K562 (cell line): ENCODE measurements around the gene PDE4D. TPM values are rescaled to one million over a fixed set of nuclear protein-coding genes. Genes with fewer than 3 reads are reported as not detected.

ENCODE experiments used
- ATAC-seq: fragments of 200-7000 bp; cut with Tn5 transposase; 3 replicates; pipeline ENCODE4 v1.9.1; 2020; ENCODE audit warnings: moderate library complexity
- BruUV-seq: library from RNA; stranded (reverse); fragments of 400-500 nt; replicated peaks from 2 replicates; lab custom pipeline; 2021; lab: Mats Ljungman, UMichigan
- CTCF ChIA-PET: fragments of 300-600 bp; formaldehyde crosslinking; extraction: SDS; loops from one replicate; lab custom pipeline; 2021; ENCODE audit warnings: low intra/inter-chr PET ratio; lab: Yijun Ruan, JAX
- POLR2A ChIA-PET: fragments of 300-600, 350-650 bp; sonication (Branson Sonifier 250); formaldehyde crosslinking; extraction: SDS; loops from one replicate; lab custom pipeline; 2021; ENCODE audit warnings: antibody characterized with exemption, inconsistent platforms; lab: Yijun Ruan, JAX
- DNase-seq, 4 experiments: peaks; one replicate each; pipeline versions ENCODE4 v3.0.0 to v3.0.0-alpha.2; 2011 to 2018; ENCODE audit warnings: low spot score in 3 of 4, mixed read lengths in 3 of 4; ENCODE audit errors: extremely low read depth in 1 of 4
- FAIRE-seq: peaks from 2 replicates; lab custom pipeline; 2011; peaks lifted over from hg19 to GRCh38; lab: Jason Lieb, UNC
- H2AFZ ChIP-seq: 2 replicates; pipeline ENCODE4 v1.6.0; 2011; ENCODE audit warnings: low read depth, low read length, control low read depth, inconsistent platforms
- H3K27ac ChIP-seq: fragments of 200-600 bp; 3 replicates; pipeline ENCODE4 v1.8.0; 2011; ENCODE audit warnings: low read depth, mild to moderate bottlenecking, control low read depth, inconsistent platforms, low read length, moderate library complexity, mixed read lengths; ENCODE audit errors: extremely low read depth
- H3K27me3 ChIP-seq, 2 experiments: fragments of 300-600 bp in 1 of 2; 2 replicates in 1 of 2; 3 replicates in 1 of 2; pipeline versions ENCODE4 v1.6.0 to v1.8.0; 2011; ENCODE audit warnings: inconsistent platforms in 2 of 2, low read length in 2 of 2, mild to moderate bottlenecking in 1 of 2, mixed read lengths in 1 of 2, moderate library complexity in 1 of 2; ENCODE audit not compliant: control insufficient read depth in 2 of 2, insufficient read depth in 2 of 2
- H3K36me3 ChIP-seq: fragments of 300-600 bp; 3 replicates; pipeline ENCODE4 v1.8.0; 2011; ENCODE audit warnings: mild to moderate bottlenecking, low read length, inconsistent platforms; ENCODE audit not compliant: control insufficient read depth, insufficient read depth
- H3K4me1 ChIP-seq, 2 experiments: fragments of 200-600 bp in 1 of 2; replicated peaks in 1 of 2; 2 replicates in 1 of 2; 3 replicates in 1 of 2; pipeline versions ENCODE4 v1.5.1 to v1.8.0; 2011; ENCODE audit warnings: inconsistent platforms in 2 of 2, low read length in 2 of 2, mild to moderate bottlenecking in 1 of 2, mixed read lengths in 1 of 2, moderate library complexity in 1 of 2; ENCODE audit not compliant: control insufficient read depth in 2 of 2, insufficient read depth in 2 of 2
- H3K4me2 ChIP-seq: 2 replicates; pipeline ENCODE4 v1.6.1; 2011; ENCODE audit warnings: low read length, control low read depth, inconsistent platforms, mixed read lengths; ENCODE audit not compliant: insufficient read depth
- H3K4me3 ChIP-seq: fragments of 200-600 bp; sonication (generic), shearing (Covaris generic); 2 replicates; pipeline ENCODE4 v1.5.1; 2016; ENCODE audit warnings: control low read depth, inconsistent platforms
- H3K79me2 ChIP-seq: fragments of 200-600 bp; 3 replicates; pipeline ENCODE4 v1.8.0; 2011; ENCODE audit warnings: low read length, inconsistent platforms; ENCODE audit not compliant: control insufficient read depth, insufficient read depth
- H3K9ac ChIP-seq, 2 experiments: 2 replicates each; pipeline versions ENCODE4 v1.6.0 to v1.6.1; 2011; ENCODE audit warnings: low read depth in 2 of 2, low read length in 2 of 2, control low read depth in 1 of 2, inconsistent platforms in 1 of 2, mild to moderate bottlenecking in 1 of 2, mixed read lengths in 1 of 2; ENCODE audit not compliant: insufficient read depth in 1 of 2
- H3K9me1 ChIP-seq: one replicate; pipeline ENCODE4 v1.6.0; 2011; ENCODE audit warnings: inconsistent platforms, mild to moderate bottlenecking, low read length, moderate library complexity; ENCODE audit not compliant: control insufficient read depth, insufficient read depth
- H3K9me3 ChIP-seq: replicated peaks from 2 replicates; pipeline ENCODE4 v1.5.1; 2011; ENCODE audit warnings: low read depth, low read length, inconsistent platforms; ENCODE audit not compliant: control insufficient read depth, insufficient read depth
- H4K20me1 ChIP-seq: replicated peaks from 2 replicates; pipeline ENCODE4 v1.6.1; 2011; ENCODE audit warnings: low read length, inconsistent platforms, mixed read lengths; ENCODE audit not compliant: control insufficient read depth, insufficient read depth
- ARID2 ChIP-seq: fragments of 450-650 bp; IDR thresholded peaks from 2 replicates; pipeline ENCODE4 v1.6.1; 2017; ENCODE audit warnings: antibody characterized with exemption, mild to moderate bottlenecking
- HES1 ChIP-seq: fragments of 450-650 bp; IDR thresholded peaks from 2 replicates; pipeline ENCODE4 v1.6.1; 2016; ENCODE audit warnings: low read depth, mild to moderate bottlenecking, moderate library complexity
- ID3 ChIP-seq, 2 experiments: fragments of 250-450 bp in 1 of 2; fragments of 450-650 bp in 1 of 2; sonication (Bioruptor Pico) in 1 of 2; IDR thresholded peaks; 2 replicates each; pipeline versions ENCODE4 v1.6.1 to v1.8.0; 2016 to 2021; ENCODE audit warnings: mild to moderate bottlenecking in 2 of 2, moderate library complexity in 2 of 2, missing compliant biosample characterization in 1 of 2, missing genetic modification characterization in 1 of 2
- KDM2B ChIP-seq: fragments of 250-450 bp; sonication (Bioruptor Pico); IDR thresholded peaks from 2 replicates; pipeline ENCODE4 v1.8.0; 2021; ENCODE audit warnings: mild to moderate bottlenecking, moderate library complexity
- LCOR ChIP-seq: sonication (generic); formaldehyde crosslinking; IDR thresholded peaks from 2 replicates; pipeline ENCODE4 v1.8.0; 2022; ENCODE audit warnings: mild to moderate bottlenecking, missing genetic modification reagents
- MITF ChIP-seq: IDR thresholded peaks from 2 replicates; pipeline ENCODE4 v1.6.1; 2014; ENCODE audit warnings: antibody characterized with exemption
- RBM17 ChIP-seq: fragments of 200-400 bp; formaldehyde crosslinking; IDR thresholded peaks from 2 replicates; pipeline ENCODE4 v1.6.1; 2017; ENCODE audit warnings: low read depth, mild to moderate bottlenecking, low read length, borderline replicate concordance
- RFX7 ChIP-seq: fragments of 250-450 bp; sonication (Bioruptor Pico); IDR thresholded peaks from 2 replicates; pipeline ENCODE4 v1.5.1; 2021; ENCODE audit warnings: mild to moderate bottlenecking
- SOX6 ChIP-seq: fragments of 450-650 bp; IDR thresholded peaks from 2 replicates; pipeline ENCODE4 v1.6.1; 2014; ENCODE audit warnings: mild to moderate bottlenecking
- SREBF1 ChIP-seq: fragments of 150-350 bp; IDR thresholded peaks from 2 replicates; pipeline ENCODE4 v1.6.1; 2014; ENCODE audit warnings: antibody characterized with exemption, low read depth, low read length, borderline replicate concordance
- TAL1 ChIP-seq: fragments of 450-650 bp; IDR thresholded peaks from 2 replicates; pipeline ENCODE4 v1.6.1; 2016; ENCODE audit warnings: mild to moderate bottlenecking
- TCF7L2 ChIP-seq: fragments of 150-350 bp; IDR thresholded peaks from 2 replicates; pipeline ENCODE4 v1.6.1; 2016; ENCODE audit warnings: low read depth, mild to moderate bottlenecking, low read length, moderate library complexity
- ZC3H11A ChIP-seq: IDR thresholded peaks from 2 replicates; pipeline ENCODE4 v1.6.1; 2012; ENCODE audit warnings: low read depth, low read length, improper control_type of control experiment
- ZEB2 ChIP-seq: fragments of 450-650 bp; IDR thresholded peaks from 2 replicates; pipeline ENCODE4 v1.6.1; 2016
- ZFP30 ChIP-seq: fragments of 250-450 bp; sonication (Bioruptor Pico); IDR thresholded peaks from 2 replicates; pipeline ENCODE4 v1.8.0; 2022; ENCODE audit warnings: moderate library complexity, mild to moderate bottlenecking, inconsistent platforms, borderline replicate concordance
- ZNF561 ChIP-seq: fragments of 450-650 bp; formaldehyde crosslinking; conservative IDR thresholded peaks from 2 replicates; pipeline ENCODE4 v1.4.0; 2020; ENCODE audit warnings: mild to moderate bottlenecking, moderate library complexity
- WGBS: fragments of 100-300 bp; shearing (Covaris generic); methylation state at CpG from one replicate; pipeline ENCODE4 v1.1.6; 2016; ENCODE audit warnings: low coverage, mixed read lengths; ENCODE audit not compliant: insufficient coverage; ENCODE audit errors: missing lambda C conversion rate; 5-methylcytosine and 5-hydroxymethylcytosine counted together
- in situ Hi-C: fragments of 300-500 bp; cut with MboI; formaldehyde crosslinking; loops from 4 replicates; pipeline ENCODE4 v1.15.0; 2018; ENCODE audit warnings: inconsistent platforms, mixed read lengths
- intact Hi-C: fragments of 100-400 bp; cut with micrococcal nuclease; formaldehyde crosslinking; loops from 2 replicates; pipeline ENCODE4 v1.14.2; 2022
- polyA plus RNA-seq, 8 experiments: library from polyadenylated mRNA; depleted of rRNA in 4 of 8; stranded (reverse) in 5 of 8; unstranded in 3 of 8; fragments of >200 nt; fragmentation: Nextera tagmentation in 2 of 8; fragmentation: Illumina TruSeq in 1 of 8; extraction: Ambion mirVana in 2 of 8; extraction: Trizol in 1 of 8; gene quantifications; 2 replicates each; pipeline versions ENCODE4 v1.2.1 to v1.2.3, GENCODE V29; 2011 to 2014; ENCODE audit warnings: inconsistent platforms in 1 of 8, missing spikeins in 1 of 8
- total RNA-seq, 7 experiments: library from RNA; depleted of rRNA in 6 of 7; stranded (reverse); fragments of >200 nt in 6 of 7; fragmentation: Illumina TruSeq in 2 of 7; extraction: Trizol in 2 of 7; gene quantifications; 2 replicates each; pipeline versions ENCODE4 v1.2.1 to v1.2.3, GENCODE V29; 2011 to 2021; ENCODE audit warnings: low replicate concordance in 1 of 7

PDE4D gene
- total and polyA plus RNA-seq, 9 of the 15 experiments (the other 6 are each of a cell fraction or from before 2014, with no cell fraction given), result 0.04 to 0.46 (median 0.13) TPM

GRCh38 chr5:59764361-59764760 is 129.2 kb downstream of the PDE4D start:
- intact Hi-C loops, result no loop called here
- TF ChIP-seq ARID2 (no peak), LCOR (CRISPR knock-in tag) (no peak)

GRCh38 chr5:59763541-59763940 is 130.0 kb downstream of the PDE4D start:
- Histone ChIP-seq H2AFZ (no peak overlapping the region), H3K4me2 (no peak overlapping the region), H3K9me3 (no peaks in the 10 kb centered on the region), H3K27me3 (no peaks in the 10 kb centered on the region), H3K9ac (no peak overlapping the region), H4K20me1 (no peaks in the 10 kb centered on the region), H3K4me3 (no peak overlapping the region), H3K27ac (no peak overlapping the region), H3K79me2 (no peaks in the 10 kb centered on the region), H3K4me1 (no peaks in the 10 kb centered on the region), H3K9me1 (no peaks in the 10 kb centered on the region), H3K36me3 (no peaks in the 10 kb centered on the region)
- ChIA-PET CTCF (no interaction called here), POLR2A (no interaction called here)
- intact Hi-C loops, result no loop called here
- DNase-seq (no peak), FAIRE-seq (no peak), ATAC-seq (no peak)
- in situ Hi-C loops, result no loop called here
- WGBS, result 10% methylated on average over 2 of the region's 2 CpGs
- BruUV-seq, result no TSS peak
- TF ChIP-seq MITF (no peak), ZNF561 (no peak), SREBF1 (no peak), SOX6 (no peak), RFX7 (CRISPR knock-in tag) (no peak), ZFP30 (CRISPR knock-in tag) (no peak), RBM17 (no peak), TCF7L2 (no peak), HES1 (no peak), ID3 (CRISPR knock-in tag; IDR thresholded peaks at IDR 0.05) (no peak), ID3 (tag; IDR thresholded peaks at IDR 0.05) (no peak), TAL1 (no peak), ZEB2 (no peak), ZC3H11A (no peak), KDM2B (CRISPR knock-in tag) (no peak)

More at GRCh38 chr5:59764361-59764760, 129.2 kb downstream of the PDE4D start:
- Histone ChIP-seq H3K9me3 (no peaks in the 10 kb centered on the region), H2AFZ (no peak overlapping the region), H3K27me3 (no peaks in the 10 kb centered on the region), H3K9ac (no peak overlapping the region), H4K20me1 (no peaks in the 10 kb centered on the region), H3K9me1 (no peaks in the 10 kb centered on the region), H3K27ac (no peak overlapping the region), H3K4me2 (no peak overlapping the region), H3K4me3 (no peak overlapping the region), H3K36me3 (no peaks in the 10 kb centered on the region), H3K4me1 (no peaks in the 10 kb centered on the region), H3K79me2 (no peaks in the 10 kb centered on the region)
- 0% methylated on average over 3 of the region's 3 CpGs for WGBS
- BruUV-seq, result no TSS peak
- no peak for ATAC-seq
- FAIRE-seq, result no peak
- ChIA-PET POLR2A (no interaction called here), CTCF (no interaction called here)
- in situ Hi-C loops, result no loop called here
- no peak for DNase-seq
